Measurements from ENCODE around the gene DIP2C. TPM values are rescaled to one million over a fixed set of nuclear protein-coding genes. Genes with fewer than 3 reads are reported as not detected.

The DIP2C gene
- total RNA-seq, 1 experiment from 2014 or later = 11.4 TPM

DNA sequence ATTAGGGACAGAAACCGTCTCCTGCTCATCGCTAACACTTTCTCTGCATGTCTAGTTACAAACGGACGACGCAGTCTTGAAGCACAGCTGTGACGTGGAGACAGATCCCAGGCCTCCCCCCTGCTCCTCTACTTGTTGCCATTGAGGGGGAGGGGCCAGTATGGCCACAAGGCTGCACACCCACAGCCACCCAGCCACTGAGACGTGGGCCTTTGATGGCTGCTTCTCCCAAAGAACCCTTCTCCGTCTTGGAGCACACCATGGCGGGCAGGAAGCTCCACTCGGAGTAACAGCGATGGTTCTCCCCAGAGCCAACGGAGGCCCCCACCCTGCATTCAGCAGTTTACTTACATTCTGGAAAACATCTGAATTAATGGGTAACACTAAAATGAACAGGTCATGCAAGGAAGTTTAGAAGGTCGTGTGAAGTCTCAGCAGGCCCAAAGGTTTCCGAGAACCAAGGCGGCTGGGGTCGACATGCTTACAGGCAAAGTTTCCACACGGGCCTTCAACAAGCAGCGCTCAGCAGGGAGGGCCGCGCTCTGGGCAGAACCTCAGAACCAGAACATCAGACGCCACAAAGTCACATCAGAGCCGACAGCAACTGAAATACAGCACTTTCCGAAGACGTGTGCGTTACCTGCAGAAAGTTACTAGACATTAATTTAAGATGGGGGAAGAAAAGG, 169.6 kb downstream of the DIP2C start:
- Mint-ChIP-seq H3K4me3 (ENCODE audit: unreplicated experiment) (no peak overlapping the region), H3K4me1 (ENCODE audit: low read depth, unreplicated experiment) (no peaks in the 10 kb centered on the region), H3K36me3 (ENCODE audit: insufficient read depth, unreplicated experiment) (peaks cover 9% of the 10 kb centered on the region), H3K27me3 (ENCODE audit: insufficient read depth, unreplicated experiment) (no peaks in the 10 kb centered on the region), H3K9me3 (ENCODE audit: unreplicated experiment) (no peaks in the 10 kb centered on the region), H3K27ac (ENCODE audit: unreplicated experiment) (no peak overlapping the region)
- DNase-seq = no peak
- CTCF ChIA-PET = no interaction called here
- Histone ChIP-seq H3K4me3 (ENCODE audit: low read depth, low read length) (no peak overlapping the region), H3K9me3 (no peaks in the 10 kb centered on the region), H3K27me3 (replicated peaks; ENCODE audit: control insufficient read depth, insufficient read depth, low read length) (no peaks in the 10 kb centered on the region), H3K36me3 (ENCODE audit: control insufficient read depth, insufficient read depth, low read length) (no peaks in the 10 kb centered on the region), H3K4me1 (no peaks in the 10 kb centered on the region)
- intact Hi-C loops (cut with micrococcal nuclease; ENCODE audit: unreplicated experiment) = no loop called here
- TF ChIP-seq, protein P1, sequence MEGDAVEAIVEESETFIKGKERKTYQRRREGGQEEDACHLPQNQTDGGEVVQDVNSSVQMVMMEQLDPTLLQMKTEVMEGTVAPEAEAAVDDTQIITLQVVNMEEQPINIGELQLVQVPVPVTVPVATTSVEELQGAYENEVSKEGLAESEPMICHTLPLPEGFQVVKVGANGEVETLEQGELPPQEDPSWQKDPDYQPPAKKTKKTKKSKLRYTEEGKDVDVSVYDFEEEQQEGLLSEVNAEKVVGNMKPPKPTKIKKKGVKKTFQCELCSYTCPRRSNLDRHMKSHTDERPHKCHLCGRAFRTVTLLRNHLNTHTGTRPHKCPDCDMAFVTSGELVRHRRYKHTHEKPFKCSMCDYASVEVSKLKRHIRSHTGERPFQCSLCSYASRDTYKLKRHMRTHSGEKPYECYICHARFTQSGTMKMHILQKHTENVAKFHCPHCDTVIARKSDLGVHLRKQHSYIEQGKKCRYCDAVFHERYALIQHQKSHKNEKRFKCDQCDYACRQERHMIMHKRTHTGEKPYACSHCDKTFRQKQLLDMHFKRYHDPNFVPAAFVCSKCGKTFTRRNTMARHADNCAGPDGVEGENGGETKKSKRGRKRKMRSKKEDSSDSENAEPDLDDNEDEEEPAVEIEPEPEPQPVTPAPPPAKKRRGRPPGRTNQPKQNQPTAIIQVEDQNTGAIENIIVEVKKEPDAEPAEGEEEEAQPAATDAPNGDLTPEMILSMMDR (IDR thresholded peaks at IDR 0.05; ENCODE audit: insufficient read depth in 1 of 2, low read depth in 1 of 2, low read length in 1 of 2, severe bottlenecking in 1 of 2, unreplicated experiment in 1 of 2) = no peak
- POLR2A ChIA-PET = no interaction called here
- no TSS peak for BruUV-seq (replicated peaks)

DNA sequence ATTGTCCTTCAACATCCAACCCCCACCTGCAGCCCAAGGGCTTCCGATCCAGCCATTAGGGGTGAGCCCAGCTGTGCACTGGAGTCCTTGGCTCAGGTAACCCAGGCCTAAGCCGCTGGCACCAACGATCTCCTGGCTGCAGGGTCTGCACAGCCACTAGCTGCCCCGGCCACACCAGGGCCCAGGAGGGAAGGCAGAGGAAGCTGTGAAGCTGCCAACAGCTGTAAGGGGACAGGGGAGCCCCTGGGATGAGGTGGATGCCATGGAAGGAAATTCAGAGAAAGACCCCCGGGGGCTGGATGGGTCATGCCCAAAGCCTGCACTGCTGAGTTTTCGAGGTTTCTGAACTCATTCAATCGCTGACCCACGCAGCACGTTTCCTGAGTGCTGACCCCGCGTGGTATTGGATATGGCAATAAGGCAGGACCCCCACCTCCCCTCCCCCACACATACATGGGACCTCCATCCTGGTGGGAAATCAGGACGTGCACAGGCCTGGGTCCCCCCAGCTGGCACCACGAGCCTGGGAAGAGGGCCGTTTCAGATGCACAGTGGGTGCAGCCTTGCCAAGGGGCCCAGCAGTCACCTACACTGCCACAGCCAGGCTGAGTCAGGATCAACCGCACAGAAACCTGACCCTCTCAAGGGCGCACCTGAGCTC, 170.3 kb downstream of the DIP2C start:
- Histone ChIP-seq H3K4me3 (ENCODE audit: low read depth, low read length) (no peak overlapping the region), H3K36me3 (ENCODE audit: control insufficient read depth, insufficient read depth, low read length) (no peaks in the 10 kb centered on the region; the same call in 1 of the 2 replicates), H3K9me3 (no peaks in the 10 kb centered on the region), H3K4me1 (no peaks in the 10 kb centered on the region), H3K27me3 (replicated peaks; ENCODE audit: control insufficient read depth, insufficient read depth, low read length) (no peaks in the 10 kb centered on the region)
- intact Hi-C loops (cut with micrococcal nuclease; ENCODE audit: unreplicated experiment) = no loop called here
- DNase-seq = peak in 1 of 2 experiments; percentile 26
- BruUV-seq (replicated peaks) = no TSS peak
- Mint-ChIP-seq H3K4me3 (ENCODE audit: unreplicated experiment) (no peak overlapping the region), H3K4me1 (ENCODE audit: low read depth, unreplicated experiment) (no peaks in the 10 kb centered on the region), H3K27ac (ENCODE audit: unreplicated experiment) (no peak overlapping the region), H3K9me3 (ENCODE audit: unreplicated experiment) (no peaks in the 10 kb centered on the region), H3K27me3 (ENCODE audit: insufficient read depth, unreplicated experiment) (no peaks in the 10 kb centered on the region), H3K36me3 (ENCODE audit: insufficient read depth, unreplicated experiment) (peaks cover 9% of the 10 kb centered on the region)
- CTCF ChIA-PET = no interaction called here
- POLR2A ChIA-PET = no interaction called here
- TF ChIP-seq, protein P1 (IDR thresholded peaks at IDR 0.05; ENCODE audit: insufficient read depth in 1 of 2, low read depth in 1 of 2, low read length in 1 of 2, severe bottlenecking in 1 of 2, unreplicated experiment in 1 of 2) = no peak

DNA sequence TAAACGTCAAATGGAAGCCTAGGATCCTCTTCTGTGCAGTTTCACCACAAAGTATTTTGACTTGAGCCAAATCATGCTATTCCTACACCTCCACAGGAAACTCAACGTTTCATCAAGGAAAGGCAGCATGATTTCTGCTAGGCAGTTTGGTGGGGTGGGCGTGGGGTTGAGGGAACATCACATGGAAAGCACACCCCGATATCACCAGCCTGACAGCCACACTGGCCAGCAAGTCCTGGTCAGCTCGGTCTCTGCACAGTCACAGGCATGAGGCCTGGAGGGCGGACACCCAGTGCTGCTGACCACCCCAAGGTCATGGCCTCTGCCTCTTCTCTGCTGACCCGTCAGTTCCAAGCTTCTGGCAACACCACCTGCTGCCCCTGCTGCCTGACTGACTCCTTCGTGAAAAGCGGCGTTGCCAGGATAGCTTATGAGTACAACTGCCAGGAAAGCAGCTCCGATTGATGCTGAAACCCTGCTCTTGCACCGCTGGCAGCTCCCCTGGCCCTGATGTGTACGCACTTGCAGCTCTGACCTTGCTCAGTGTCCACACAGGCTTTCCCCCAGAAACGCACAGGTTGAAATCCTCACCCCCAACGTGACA, 171.5 kb downstream of the DIP2C start:
- ChIA-PET CTCF (no interaction called here), POLR2A (no interaction called here)
- Histone ChIP-seq H3K27me3 (replicated peaks; ENCODE audit: control insufficient read depth, insufficient read depth, low read length) (no peaks in the 10 kb centered on the region), H3K4me1 (no peaks in the 10 kb centered on the region), H3K36me3 (ENCODE audit: control insufficient read depth, insufficient read depth, low read length) (no peaks in the 10 kb centered on the region; the same call in 1 of the 2 replicates), H3K4me3 (ENCODE audit: low read depth, low read length) (no peak overlapping the region), H3K9me3 (no peaks in the 10 kb centered on the region)
- Mint-ChIP-seq H3K9me3 (ENCODE audit: unreplicated experiment) (no peaks in the 10 kb centered on the region), H3K36me3 (ENCODE audit: insufficient read depth, unreplicated experiment) (peaks cover 9% of the 10 kb centered on the region), H3K4me1 (ENCODE audit: low read depth, unreplicated experiment) (peaks cover 7% of the 10 kb centered on the region), H3K4me3 (ENCODE audit: unreplicated experiment) (no peak overlapping the region), H3K27ac (ENCODE audit: unreplicated experiment) (no peak overlapping the region), H3K27me3 (ENCODE audit: insufficient read depth, unreplicated experiment) (no peaks in the 10 kb centered on the region)
- TF ChIP-seq, protein P1 (IDR thresholded peaks at IDR 0.05; ENCODE audit: insufficient read depth in 1 of 2, low read depth in 1 of 2, low read length in 1 of 2, severe bottlenecking in 1 of 2, unreplicated experiment in 1 of 2) = no peak
- intact Hi-C loops (cut with micrococcal nuclease; ENCODE audit: unreplicated experiment) = no loop called here
- no TSS peak for BruUV-seq (replicated peaks)
- peak in 1 of 2 experiments; percentile 29 for DNase-seq
